DMS53 treated with DMSO at 0.1 percent for 48 hours (cell line): ENCODE results near the gene TIMP3.
"Not testable (repeated sequence)": the region's sequence is repeated elsewhere in the genome, so short reads cannot be mapped to it uniquely, and the experiment has no call there.

Experiments
- DNase-seq: peaks from one replicate; lab custom pipeline; 2025; ENCODE audit not compliant: unreplicated experiment; lab: John Stamatoyannopoulos, UW

TIMP3 gene

DNA sequence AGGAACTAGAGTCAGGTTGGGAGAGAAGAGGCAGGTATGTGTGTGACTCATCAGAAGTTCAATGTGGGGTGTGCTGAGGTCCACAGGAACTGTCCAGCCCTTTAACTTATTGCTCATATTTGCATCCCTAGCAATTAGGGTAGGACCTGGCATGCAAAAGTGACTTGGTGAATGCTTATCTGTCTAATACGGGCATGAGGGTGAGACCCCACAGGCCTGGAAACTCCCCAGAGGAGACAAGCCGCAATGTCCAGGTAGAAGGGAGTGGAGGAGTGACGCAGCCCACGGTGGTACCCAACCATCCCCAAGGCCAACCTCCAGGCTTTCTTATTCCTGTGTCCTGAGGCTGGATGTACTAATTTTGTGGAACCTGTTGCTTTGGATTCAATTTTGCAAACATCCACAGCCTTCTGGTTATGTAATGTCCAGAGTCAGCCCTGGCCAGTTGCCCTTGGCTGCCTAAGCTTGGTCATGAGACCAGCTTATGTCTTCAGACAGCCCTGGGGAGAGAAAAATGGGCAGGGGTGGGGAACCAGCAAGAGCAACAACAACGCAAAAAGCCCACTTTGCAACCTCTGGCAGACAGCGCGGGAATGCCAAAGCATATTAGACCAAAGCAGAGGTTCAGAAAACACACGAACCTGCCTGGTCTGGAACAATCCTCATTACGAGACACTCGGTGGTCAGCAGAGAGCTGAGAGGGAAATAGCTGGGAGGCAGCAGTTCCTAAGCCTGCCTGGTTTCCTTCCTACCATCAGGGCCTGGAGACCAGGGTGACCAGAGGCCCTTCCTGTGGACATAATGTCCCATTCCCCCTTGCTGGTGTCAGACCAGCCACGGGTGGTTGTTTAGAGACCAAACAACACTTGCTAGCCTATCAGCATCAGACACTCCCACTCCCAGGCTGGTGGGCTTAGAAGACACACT lies 49.3 kb downstream of the TIMP3 start:
- DNase-seq = no peak

DNA sequence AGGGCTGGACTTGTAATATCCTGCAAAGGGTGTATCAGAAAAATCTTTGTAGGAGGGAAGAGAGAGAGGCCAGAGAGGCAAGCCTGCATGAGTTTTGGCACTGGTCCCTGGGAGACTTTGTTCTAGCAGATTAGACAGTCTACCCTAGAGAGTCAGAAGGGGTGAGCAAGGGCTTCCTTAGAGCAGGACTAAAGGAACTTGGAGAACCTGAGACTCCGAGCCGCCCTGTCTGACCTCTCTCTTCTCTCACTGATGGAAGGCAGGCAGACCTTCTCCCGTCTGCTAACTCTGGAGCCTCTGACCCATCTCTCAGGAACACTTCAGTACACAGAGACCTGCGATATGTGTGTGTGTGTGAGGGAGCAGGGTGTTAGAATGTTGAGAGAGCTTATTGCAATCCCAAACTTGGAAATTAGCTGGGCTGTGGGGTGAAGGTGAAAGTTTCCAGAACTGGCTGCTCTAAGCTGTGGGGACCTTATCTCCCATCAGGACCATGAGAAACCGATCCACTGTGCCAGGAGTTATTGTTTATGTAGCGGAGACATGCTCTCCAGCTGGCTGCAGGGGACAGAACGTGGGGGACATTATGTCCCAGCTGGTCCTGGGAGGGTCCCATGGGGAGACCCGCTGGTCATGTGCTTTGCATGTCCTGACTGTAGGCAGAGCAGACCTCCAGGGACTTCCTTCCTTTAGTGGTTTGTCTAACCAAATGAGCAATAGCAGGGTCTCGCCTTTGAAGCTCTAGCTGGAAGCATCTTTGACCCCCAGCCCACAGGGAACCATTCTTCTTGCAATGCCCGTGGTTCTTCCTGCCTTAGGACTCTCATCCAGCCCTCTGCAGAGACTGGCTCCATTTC lies 51.1 kb downstream of the TIMP3 start:
- DNase-seq = no peak

DNA sequence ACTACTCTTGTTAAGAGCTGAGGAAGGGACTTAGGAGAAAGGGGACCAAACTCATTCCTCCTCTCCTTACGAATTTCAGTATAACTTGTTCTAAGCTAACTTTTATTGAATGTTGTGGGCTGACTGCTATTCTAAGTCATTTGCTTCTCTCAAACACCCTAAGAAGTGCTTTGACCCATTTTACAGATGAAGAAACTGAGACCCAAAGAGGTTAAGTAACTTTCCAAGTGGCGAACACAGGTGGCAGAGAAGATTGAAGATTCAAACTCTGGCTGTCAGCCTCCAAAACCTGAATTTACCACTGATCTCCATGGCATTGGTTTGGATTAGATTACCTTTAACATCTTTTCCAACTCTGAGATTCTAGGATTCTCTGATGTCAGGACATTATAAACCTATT lies 52.2 kb downstream of the TIMP3 start:
- no peak for DNase-seq

DNA sequence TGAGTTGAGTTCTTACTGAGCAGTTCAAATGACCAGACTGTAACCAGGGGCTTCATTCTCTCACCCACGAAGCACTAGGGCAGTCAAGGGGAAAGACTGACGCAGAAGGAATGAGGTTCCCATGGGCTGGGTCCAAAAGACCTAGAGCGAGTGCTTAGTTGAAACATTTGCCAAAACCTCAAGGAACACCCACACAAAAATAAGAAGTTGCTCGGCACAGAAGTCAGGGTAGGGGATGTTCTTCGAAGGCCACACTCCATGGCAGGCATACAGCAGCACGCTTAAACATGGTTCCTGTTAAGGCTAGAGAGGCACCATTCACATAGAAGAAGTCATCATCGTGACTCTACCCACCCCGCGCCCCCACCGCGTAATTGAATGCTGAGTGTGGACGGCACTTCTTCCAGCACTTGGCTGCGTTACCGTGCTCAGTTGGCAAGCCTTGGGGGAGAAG lies 52.9 kb downstream of the TIMP3 start:
- no peak for DNase-seq

DNA sequence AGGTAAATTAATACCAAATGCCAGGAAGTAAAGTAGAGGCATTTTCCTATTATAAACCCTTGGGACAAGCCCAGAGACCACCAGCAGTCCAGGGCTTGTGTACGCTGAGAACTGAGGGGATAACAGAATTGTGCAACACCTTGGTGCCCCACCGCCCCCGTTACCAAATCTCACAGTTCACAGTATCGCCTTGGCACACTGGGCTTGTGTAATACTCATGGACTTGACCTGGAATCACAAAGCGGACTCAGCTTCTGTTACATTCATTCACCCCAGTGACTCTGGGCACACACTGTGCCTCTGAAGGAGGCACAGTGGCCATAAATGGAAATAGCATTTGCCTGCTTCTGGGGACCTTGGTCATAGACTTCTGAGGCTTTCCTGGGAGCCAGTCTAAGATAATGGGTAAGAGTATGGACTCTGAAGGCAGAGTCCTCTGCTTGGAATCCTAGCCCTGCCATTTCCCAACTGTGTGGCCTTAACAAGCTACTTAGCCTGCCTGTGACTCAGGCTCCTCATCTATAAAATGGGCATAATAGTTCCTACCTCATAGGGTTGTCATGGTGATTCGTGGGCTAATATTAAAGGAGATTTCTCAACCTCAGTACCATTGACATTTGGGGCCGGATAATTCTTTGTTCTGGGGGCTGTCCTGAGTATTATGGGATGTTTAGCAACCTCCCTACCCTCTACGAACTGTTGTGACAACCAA lies 53.7 kb downstream of the TIMP3 start:
- DNase-seq = no peak

DNA sequence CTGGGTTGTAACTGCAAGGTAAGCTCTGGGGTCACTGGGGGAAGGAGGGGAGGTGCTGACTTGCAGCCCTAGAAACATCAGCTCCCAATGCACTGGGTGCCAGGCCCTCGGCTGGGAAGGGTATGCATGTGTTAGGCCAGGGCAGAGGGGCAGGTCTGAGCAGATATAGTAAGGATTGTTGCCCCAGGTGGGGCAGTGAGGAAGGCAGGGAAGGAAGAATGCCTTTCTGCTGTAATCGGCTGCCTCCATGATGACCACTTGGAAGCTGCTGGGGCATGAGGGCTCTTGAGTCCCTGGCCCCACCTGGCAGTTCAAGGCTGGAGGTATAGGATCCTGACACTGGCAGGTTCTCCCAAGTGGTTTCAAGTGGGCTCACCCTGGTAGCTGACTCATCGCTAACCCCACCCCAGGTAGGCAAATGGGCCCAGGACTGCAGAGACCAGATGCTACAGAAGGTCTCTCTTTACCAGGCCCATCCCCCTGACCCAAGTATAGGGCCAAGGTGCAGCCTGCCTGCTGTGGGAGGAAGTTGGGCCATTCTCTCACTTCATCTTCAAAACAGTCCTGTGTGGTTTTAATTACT lies 56.7 kb downstream of the TIMP3 start:
- no peak for DNase-seq

DNA sequence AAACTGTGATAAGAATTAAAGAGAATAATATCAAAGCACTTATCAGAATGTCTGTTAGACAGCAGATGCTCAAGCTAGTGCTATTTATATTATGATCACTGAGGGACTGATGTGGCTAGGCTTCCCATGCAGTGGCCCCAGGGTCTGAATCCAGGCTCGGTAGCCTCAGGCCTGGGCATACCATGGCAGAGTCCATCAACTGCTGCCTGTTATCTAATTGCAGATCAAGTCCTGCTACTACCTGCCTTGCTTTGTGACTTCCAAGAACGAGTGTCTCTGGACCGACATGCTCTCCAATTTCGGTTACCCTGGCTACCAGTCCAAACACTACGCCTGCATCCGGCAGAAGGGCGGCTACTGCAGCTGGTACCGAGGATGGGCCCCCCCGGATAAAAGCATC lies 57.5 kb downstream of the TIMP3 start:
- DNase-seq = no peak

DNA sequence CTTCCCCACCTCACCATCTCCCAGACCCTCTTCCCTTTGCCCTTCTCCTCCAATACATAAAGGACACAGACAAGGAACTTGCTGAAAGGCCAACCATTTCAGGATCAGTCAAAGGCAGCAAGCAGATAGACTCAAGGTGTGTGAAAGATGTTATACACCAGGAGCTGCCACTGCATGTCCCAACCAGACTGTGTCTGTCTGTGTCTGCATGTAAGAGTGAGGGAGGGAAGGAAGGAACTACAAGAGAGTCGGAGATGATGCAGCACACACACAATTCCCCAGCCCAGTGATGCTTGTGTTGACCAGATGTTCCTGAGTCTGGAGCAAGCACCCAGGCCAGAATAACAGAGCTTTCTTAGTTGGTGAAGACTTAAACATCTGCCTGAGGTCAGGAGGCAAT lies 58.2 kb downstream of the TIMP3 start:
- no peak for DNase-seq

DNA sequence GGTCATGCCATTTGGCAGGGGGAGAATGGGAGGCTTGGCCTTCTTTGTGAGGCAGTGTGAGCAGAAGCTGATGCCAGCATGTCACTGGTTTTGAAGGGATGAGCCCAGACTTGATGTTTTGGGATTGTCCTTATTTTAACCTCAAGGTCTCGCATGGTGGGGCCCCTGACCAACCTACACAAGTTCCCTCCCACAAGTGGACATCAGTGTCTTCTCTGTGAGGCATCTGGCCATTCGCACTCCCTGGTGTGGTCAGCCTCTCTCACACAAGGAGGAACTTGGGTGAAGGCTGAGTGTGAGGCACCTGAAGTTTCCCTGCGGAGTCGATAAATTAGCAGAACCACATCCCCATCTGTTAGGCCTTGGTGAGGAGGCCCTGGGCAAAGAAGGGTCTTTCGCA lies 59.8 kb downstream of the TIMP3 start:
- DNase-seq = no peak

DNA sequence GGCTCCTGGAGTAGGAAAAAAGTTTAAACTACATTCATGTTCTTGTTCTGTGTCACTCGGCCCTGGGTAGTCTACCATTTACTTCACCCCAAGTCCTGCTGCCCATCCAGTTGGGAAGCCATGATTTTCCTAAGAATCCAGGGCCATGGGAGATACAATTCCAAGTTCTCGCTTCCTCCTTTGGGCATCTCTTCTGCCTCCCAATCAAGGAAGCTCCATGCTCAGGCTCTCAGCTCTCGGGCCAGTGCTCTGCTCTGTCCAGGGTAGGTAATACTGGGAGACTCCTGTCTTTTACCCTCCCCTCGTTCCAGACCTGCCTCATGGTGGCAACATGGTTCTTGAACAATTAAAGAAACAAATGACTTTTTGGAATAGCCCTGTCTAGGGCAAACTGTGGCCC lies 60.6 kb downstream of the TIMP3 start:
- no peak for DNase-seq

DNA sequence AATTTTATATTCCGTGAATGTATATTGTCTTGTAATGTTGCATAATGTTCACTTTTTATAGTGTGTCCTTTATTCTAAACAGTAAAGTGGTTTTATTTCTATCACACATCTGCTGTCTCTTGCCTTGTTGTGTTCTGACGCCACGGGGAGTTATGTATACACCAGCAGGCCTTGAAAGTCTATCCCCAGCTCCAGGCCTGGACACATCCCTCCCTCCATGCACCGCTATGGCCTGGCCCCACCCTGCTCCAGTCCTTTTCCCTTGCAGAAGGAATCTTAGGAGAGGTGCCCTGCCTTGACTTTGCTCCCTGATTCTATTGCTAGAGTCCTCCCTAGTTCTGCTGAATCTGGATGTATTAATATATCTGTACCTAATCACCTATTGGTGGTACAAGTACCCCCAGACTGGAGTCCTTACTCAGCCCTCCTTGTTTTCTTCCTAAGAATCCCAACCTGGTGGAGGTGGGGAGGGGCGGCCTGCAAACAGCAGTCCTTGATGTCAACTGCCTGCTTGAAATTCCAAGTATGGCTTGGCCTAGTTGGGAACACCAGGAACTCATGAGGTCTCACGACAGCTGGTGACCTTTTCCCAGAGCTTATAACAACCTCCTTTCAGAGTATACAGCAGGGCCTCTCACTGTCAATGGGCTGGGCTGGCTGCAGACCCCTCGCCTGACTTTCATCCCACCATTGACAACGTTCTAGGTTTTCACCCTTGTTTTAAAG lies 61.6 kb downstream of the TIMP3 start:
- no peak for DNase-seq

DNA sequence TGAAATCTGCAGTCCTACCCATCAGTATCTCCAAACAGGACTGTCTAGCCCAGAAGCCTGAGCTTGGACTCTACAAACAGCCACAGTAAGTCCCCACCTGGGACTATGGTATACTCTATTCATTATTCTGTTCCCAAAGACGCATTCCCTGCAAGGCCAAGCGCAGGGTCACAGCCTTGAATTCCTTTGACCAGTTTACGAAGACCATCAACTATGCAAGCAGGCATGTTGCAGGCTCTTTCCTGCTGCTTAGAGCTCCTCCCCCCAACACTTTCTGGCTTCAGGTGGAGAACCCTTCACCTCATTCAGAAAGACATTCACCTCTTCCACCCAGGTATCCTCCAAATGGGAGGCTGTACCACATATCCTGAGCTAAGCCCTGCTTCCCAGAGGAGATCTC lies 62.5 kb downstream of the TIMP3 start:
- DNase-seq = no peak

DNA sequence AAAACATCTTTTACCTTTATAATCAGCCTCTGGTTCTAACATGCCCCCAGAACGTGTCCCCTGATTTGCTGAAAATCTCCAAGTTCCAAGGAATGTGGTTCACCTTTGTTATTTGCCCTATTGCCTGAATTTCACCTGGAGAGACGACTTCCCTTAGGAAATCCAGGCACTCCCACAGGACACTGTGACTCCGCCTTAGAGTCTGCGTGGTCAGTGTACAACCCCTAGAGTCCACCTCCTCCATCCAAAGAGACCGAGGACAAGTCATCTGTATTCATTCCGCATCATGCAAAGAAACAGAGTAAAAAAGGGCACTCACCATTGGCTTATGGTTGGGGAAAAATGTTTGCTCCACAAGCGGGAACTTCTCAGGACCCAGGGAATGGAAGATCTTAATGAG lies 63.1 kb downstream of the TIMP3 start:
- DNase-seq = no peak

DNA sequence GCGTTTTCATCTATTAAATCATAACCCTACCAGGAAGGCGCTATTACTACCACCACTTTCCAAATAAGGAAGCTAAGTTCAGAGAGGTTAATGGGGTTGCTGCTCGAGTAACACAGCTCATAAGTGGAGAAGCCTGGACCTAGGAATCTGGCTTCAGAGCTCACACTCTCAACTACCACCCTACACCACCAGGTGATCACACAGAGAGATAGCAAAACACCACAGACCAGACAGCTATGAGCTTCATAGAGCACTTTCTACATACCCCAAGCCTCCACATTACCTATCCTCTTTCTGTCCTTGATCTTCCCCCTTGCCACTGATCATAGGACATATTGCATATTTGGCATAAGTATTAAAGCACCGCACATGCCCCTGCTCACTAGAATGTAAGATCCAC lies 65.4 kb downstream of the TIMP3 start:
- DNase-seq = no peak

DNA sequence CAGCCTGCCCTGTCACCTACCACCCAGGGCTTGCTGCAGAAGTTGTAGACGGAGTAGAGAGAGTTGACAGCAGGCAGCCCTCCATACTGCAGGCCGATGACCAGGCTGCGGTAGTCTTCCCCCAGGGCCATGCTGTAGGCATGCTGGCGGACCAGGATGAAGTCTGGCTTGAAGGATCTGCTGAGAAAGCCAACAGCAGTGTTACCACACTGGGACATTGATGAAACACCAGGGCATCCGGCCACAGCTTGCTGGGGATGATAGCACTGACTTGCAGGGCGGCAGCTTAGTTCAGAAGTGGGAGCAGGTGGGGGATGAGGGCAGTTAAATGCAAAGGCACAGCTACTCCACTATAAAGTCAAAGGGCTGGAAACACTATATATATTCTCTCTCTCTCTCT lies 67.4 kb downstream of the TIMP3 start:
- no peak for DNase-seq

DNA sequence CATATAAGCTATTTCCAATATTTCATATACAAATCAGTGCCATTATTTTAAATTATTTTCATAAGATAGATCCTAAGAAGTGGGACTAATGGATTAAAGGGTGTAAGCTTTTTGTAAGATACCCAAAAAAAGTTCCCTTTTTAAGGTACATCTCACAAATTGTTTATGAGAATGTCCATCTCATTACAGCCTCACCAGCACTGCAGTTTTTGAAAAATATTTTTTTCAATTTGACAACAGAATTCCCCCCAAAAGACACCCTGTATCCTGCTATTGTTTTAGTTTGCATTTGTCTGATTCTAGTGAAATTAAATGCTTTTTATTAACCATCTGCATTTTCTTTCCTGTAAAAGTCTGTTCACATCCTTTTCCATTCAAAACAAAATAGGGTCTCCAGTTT lies 69.0 kb downstream of the TIMP3 start:
- DNase-seq = no peak

DNA sequence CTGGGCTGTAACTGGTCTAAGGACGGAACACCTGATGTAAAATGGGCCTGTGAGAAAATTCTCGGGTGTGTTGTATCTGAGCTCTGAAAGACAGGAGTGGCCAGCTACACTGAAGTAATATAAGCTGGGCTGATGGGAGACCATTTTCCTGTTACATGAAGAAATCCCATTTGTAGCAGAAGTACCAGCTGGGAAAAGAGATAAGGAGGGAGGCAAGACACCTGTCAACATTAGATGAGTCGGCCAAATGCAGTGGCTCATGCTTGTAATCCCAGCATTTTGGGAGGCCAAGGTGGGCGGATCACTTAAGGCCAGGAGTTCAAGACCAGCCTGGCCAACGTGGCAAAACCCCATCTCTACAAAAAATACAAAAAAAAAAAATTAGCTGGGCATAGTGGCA lies 72.1 kb downstream of the TIMP3 start:
- not testable (repeated sequence) for DNase-seq

DNA sequence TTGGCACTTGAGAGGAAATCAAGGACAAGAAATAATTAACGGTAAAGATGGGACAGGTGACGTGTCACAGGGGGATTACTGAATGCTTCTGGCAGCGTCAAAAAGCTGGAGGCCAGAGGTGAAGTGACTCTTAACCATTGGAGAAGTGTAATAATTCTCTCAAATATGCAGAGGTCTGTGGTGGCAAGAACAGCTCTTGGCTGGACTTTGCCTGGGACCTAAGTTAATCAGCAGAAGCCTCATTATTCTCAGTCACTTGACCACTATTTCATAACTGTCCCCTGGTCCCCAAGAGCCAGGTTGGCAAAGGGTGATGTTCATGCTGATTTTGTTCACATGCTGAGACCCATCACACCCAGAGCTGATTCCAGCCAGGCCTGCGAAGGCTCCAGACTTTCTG lies 72.9 kb downstream of the TIMP3 start:
- no peak for DNase-seq

DNA sequence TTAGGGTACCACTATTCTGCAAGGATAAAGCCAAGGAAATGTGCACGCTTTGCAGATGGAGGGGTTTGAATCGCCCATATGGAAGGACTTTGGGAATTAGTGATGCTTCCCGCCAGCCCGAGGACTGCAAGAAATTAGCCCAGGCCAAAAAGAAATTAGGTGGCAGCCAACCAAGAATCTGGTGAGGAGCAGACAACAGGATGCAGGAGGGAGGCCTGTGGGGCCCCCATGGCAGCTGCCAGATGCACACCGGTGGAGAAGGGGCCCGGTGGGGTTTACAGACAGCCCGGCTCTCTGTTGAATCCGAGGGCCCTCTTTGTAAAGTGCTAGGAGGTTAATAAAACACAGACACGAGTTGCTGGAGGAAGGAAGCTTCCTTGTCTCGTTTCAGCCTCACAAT lies 73.5 kb downstream of the TIMP3 start:
- no peak for DNase-seq

DNA sequence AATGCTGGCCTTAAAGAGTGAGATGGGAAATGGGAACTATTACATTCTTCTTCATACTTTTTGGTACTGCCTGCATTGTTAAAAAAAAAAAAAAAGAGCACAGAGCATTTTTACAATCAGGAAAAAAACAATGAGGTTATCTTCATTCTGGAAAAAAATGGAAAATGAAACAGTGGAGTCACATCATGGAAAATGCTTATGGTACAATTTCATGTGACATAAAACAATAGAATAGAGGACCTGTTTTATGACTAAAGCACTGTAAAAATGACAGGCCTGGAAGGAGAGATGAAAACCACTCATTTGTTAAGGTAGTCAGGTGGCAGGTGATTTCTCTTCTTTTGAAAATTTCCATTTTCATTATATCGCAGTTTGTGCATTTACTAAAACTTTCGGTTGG lies 75.0 kb downstream of the TIMP3 start:
- no peak for DNase-seq
